SK-N-SH (cell line): ENCODE measurements around the gene TNFRSF18. TPM values are rescaled to one million over a fixed set of nuclear protein-coding genes. Genes with fewer than 3 reads are reported as not detected.

Source experiments
- CTCF ChIA-PET: fragments of 300-600, 350-600 bp; formaldehyde crosslinking; extraction: SDS; loops from one replicate; lab custom pipeline; 2021; lab: Yijun Ruan, JAX
- POLR2A ChIA-PET: fragments of 350-600 bp; sonication (Branson Sonifier 250); formaldehyde crosslinking; extraction: SDS; loops from one replicate; lab custom pipeline; 2020; ENCODE audit warnings: antibody characterized with exemption, inconsistent platforms; lab: Yijun Ruan, JAX
- DNase-seq: peaks from one replicate; pipeline ENCODE4 v3.0.0; 2012
- H2AFZ ChIP-seq: fragments of 200-600 bp; sonication (generic); 2 replicates; pipeline ENCODE4 v1.8.1; 2016; ENCODE audit warnings: antibody characterized with exemption, mild to moderate bottlenecking, low read depth
- H3F3A ChIP-seq: fragments of 200-600 bp; sonication (generic); replicated peaks from 2 replicates; pipeline ENCODE3; 2016; ENCODE audit warnings: antibody characterized with exemption, mild to moderate bottlenecking; ENCODE audit not compliant: insufficient read depth
- H3K27ac ChIP-seq, 2 experiments: fragments of 200-500 bp in 1 of 2; fragments of 200-600 bp in 1 of 2; sonication (Bioruptor generic) in 1 of 2; sonication (generic), shearing (Covaris generic) in 1 of 2; 2 replicates each; pipeline versions ENCODE4 v1.5.1 to v1.6.1; 2014 to 2016; ENCODE audit warnings: low read depth in 2 of 2, inconsistent platforms in 1 of 2, low read length in 1 of 2, mild to moderate bottlenecking in 1 of 2, mixed read lengths in 1 of 2
- H3K27me3 ChIP-seq: fragments of 200-600 bp; sonication (generic), shearing (Covaris generic); 2 replicates; pipeline ENCODE4 v1.6.1; 2016; ENCODE audit warnings: mixed run types; ENCODE audit not compliant: insufficient read depth
- H3K36me3 ChIP-seq, 2 experiments: fragments of 200-500 bp in 1 of 2; fragments of 200-600 bp in 1 of 2; sonication (Bioruptor generic) in 1 of 2; sonication (generic) in 1 of 2; replicated peaks in 1 of 2; 2 replicates each; pipeline versions ENCODE3 to v1.5.1; 2014 to 2016; ENCODE audit warnings: low read length in 1 of 2, mild to moderate bottlenecking in 1 of 2; ENCODE audit not compliant: insufficient read depth in 2 of 2, control insufficient read depth in 1 of 2
- H3K4me1 ChIP-seq, 2 experiments: fragments of 200-500 bp in 1 of 2; fragments of 200-600 bp in 1 of 2; sonication (Bioruptor generic) in 1 of 2; sonication (generic), shearing (Covaris generic) in 1 of 2; 2 replicates each; pipeline versions ENCODE4 v1.5.1 to v1.6.1; 2014 to 2016; ENCODE audit warnings: low read depth in 1 of 2, low read length in 1 of 2, mixed run types in 1 of 2; ENCODE audit not compliant: insufficient read depth in 2 of 2, control insufficient read depth in 1 of 2
- H3K4me2 ChIP-seq: fragments of 200-600 bp; sonication (generic), shearing (Covaris generic); 2 replicates; pipeline ENCODE4 v1.6.1; 2017; ENCODE audit warnings: mixed run types
- H3K4me3 ChIP-seq, 2 experiments: fragments of 200-500 bp in 1 of 2; fragments of 200-600 bp in 1 of 2; sonication (Bioruptor generic) in 1 of 2; sonication (generic), shearing (Covaris generic) in 1 of 2; 2 replicates each; pipeline versions ENCODE4 v1.5.1 to v1.8.1; 2014 to 2016; ENCODE audit warnings: low read depth in 2 of 2, inconsistent platforms in 1 of 2, low read length in 1 of 2, mild to moderate bottlenecking in 1 of 2, mixed read lengths in 1 of 2, moderate library complexity in 1 of 2
- H3K79me2 ChIP-seq: fragments of 200-600 bp; sonication (generic); 2 replicates; pipeline ENCODE4 v1.8.1; 2017; ENCODE audit warnings: mild to moderate bottlenecking; ENCODE audit not compliant: insufficient read depth
- H3K9ac ChIP-seq: fragments of 200-600 bp; sonication (generic); 2 replicates; pipeline ENCODE4 v1.6.1; 2017; ENCODE audit warnings: mixed run types
- H3K9me2 ChIP-seq: fragments of 200-600 bp; sonication (generic); 2 replicates; pipeline ENCODE4 v1.6.1; 2017; ENCODE audit warnings: mixed run types
- H3K9me3 ChIP-seq: fragments of 200-600 bp; sonication (generic); 2 replicates; pipeline ENCODE4 v1.6.1; 2017; ENCODE audit warnings: mixed run types, mild to moderate bottlenecking, moderate library complexity
- H4K20me1 ChIP-seq: fragments of 200-600 bp; sonication (generic); 2 replicates; pipeline ENCODE4 v1.6.1; 2017; ENCODE audit warnings: mild to moderate bottlenecking, mixed run types; ENCODE audit not compliant: insufficient read depth
- CHD2 ChIP-seq: fragments of 150-350 bp; IDR thresholded peaks from 2 replicates; pipeline ENCODE4 v1.6.1; 2018; ENCODE audit warnings: low read length; ENCODE audit not compliant: partially characterized antibody
- CTCF ChIP-seq: fragments of 200-600 bp; sonication (generic); IDR thresholded peaks from 2 replicates; pipeline ENCODE4 v1.6.1; 2017; ENCODE audit warnings: antibody characterized with exemption, mild to moderate bottlenecking, moderate library complexity
- ELF1 ChIP-seq: IDR thresholded peaks from 2 replicates; pipeline ENCODE4 v1.4.0; 2012
- EP300 ChIP-seq, 2 experiments: IDR thresholded peaks; 2 replicates each; pipeline versions ENCODE4 v1.4.0 to v1.6.1; 2012; ENCODE audit warnings: borderline replicate concordance in 1 of 2, low read depth in 1 of 2, low read length in 1 of 2
- JUND ChIP-seq: IDR thresholded peaks from 2 replicates; pipeline ENCODE4 v1.4.0; 2012
- MAX ChIP-seq: IDR thresholded peaks from 2 replicates; pipeline ENCODE4 v1.4.0; 2012; ENCODE audit warnings: low read depth
- MEF2A ChIP-seq: IDR thresholded peaks from 2 replicates; pipeline ENCODE4 v1.4.0; 2012; ENCODE audit warnings: low read depth, borderline replicate concordance
- MXI1 ChIP-seq: IDR thresholded peaks from 2 replicates; pipeline ENCODE4 v1.6.1; 2012; ENCODE audit warnings: mild to moderate bottlenecking, low read depth, low read length, improper control_type of control experiment
- POLR2AphosphoS5 ChIP-seq: IDR thresholded peaks from 2 replicates; pipeline ENCODE4 v1.6.1; 2012; ENCODE audit warnings: low read depth, low read length
- RXRA ChIP-seq: IDR thresholded peaks from 2 replicates; pipeline ENCODE4 v1.4.0; 2012; ENCODE audit warnings: low read depth, mild to moderate bottlenecking, borderline replicate concordance
- SIN3A ChIP-seq: IDR thresholded peaks from 2 replicates; pipeline ENCODE4 v1.6.1; 2012; ENCODE audit warnings: low read depth, mild to moderate bottlenecking, low read length, moderate library complexity, borderline replicate concordance
- USF1 ChIP-seq: IDR thresholded peaks from 2 replicates; pipeline ENCODE4 v1.4.0; 2012; ENCODE audit warnings: low read depth, borderline replicate concordance
- YY1 ChIP-seq: IDR thresholded peaks from 2 replicates; pipeline ENCODE4 v1.4.0; 2012; ENCODE audit warnings: low read depth, mild to moderate bottlenecking
- WGBS: methylation state at CpG from one replicate; pipeline ENCODE4 v1.1.6; 2017; ENCODE audit warnings: low lambda C conversion rate; 5-methylcytosine and 5-hydroxymethylcytosine counted together
- polyA plus RNA-seq, 3 experiments: library from polyadenylated mRNA; depleted of rRNA; stranded (reverse); fragments of >200 nt; gene quantifications; 2 replicates each; pipeline ENCODE4 v1.2.3, GENCODE V29; 2012

Gene TNFRSF18
- polyA plus RNA-seq, 1 of the 3 experiments (the other 2 are of a cell fraction): 0.05 TPM

GRCh38 chr1:1169429-1170214 is 36.8 kb downstream of the TNFRSF18 start (continued):
- TF ChIP-seq SIN3A (no peak), POLR2AphosphoS5 (no peak)

- Histone ChIP-seq H3K27ac (no peak overlapping the region), H3K36me3 (no peaks in the 10 kb centered on the region), H3K9me3 (no peaks in the 10 kb centered on the region), H3K79me2 (no peaks in the 10 kb centered on the region), H4K20me1 (no peaks in the 10 kb centered on the region), H3K27me3 (no peaks in the 10 kb centered on the region), H3K9me2 (no peaks in the 10 kb centered on the region), H3K4me2 (no peak overlapping the region), H3K9ac (no peak overlapping the region), H3K4me3 (no peak overlapping the region), H3K4me1 (no peaks in the 10 kb centered on the region), H3F3A (no peaks in the 10 kb centered on the region), H2AFZ (no peak overlapping the region)
- ChIA-PET CTCF (interaction anchor here (1.1 kb wide), 1 partner anchor 47 kb away, joined by 6 read pairs; no protein-coding TSS in a partner anchor), POLR2A (no interaction called here)
- WGBS: 60% methylated on average over 4 of the region's 37 CpGs
- TF ChIP-seq ELF1 (no peak), USF1 (no peak), CTCF (no peak), MXI1 (no peak), POLR2AphosphoS5 (no peak)
- DNase-seq: no peak
These were observed 37.7 kb downstream of the TNFRSF18 start for GRCh38 chr1:1168451-1169411.

- H3F3A ChIP-seq: no peaks in the 10 kb centered on the region
- TF ChIP-seq SIN3A (no peak), YY1 (no peak), MEF2A (no peak), RXRA (no peak), MAX (no peak), CHD2 (no peak), EP300 (IDR thresholded peaks at IDR 0.05; ENCODE audit: borderline replicate concordance in 1 of 2, low read depth in 1 of 2, low read length in 1 of 2) (no peak), JUND (no peak)
- TF ChIP-seq, all 33 proteins: peak for 0
- no peaks in the 10 kb centered on the region for H3K27me3 ChIP-seq
- H4K20me1 ChIP-seq: no peaks in the 10 kb centered on the region
- 71% methylated on average over 6 of the region's 36 CpGs for WGBS
- H3K9ac ChIP-seq: no peak overlapping the region
- no peak overlapping the region for H3K4me2 ChIP-seq
- H3K9me2 ChIP-seq: no peaks in the 10 kb centered on the region
- H3K27ac ChIP-seq: no peak overlapping the region
- H3K79me2 ChIP-seq: no peaks in the 10 kb centered on the region
- ChIA-PET POLR2A (no interaction called here), CTCF (interaction anchor here (0.6 to 1.1 kb wide), 2 partner anchors 45 to 46 kb away, joined by 3 to 6 read pairs; no protein-coding TSS in a partner anchor)
- H3K9me3 ChIP-seq: no peaks in the 10 kb centered on the region
- H3K4me1 ChIP-seq: no peaks in the 10 kb centered on the region
- H3K36me3 ChIP-seq: no peaks in the 10 kb centered on the region
- no peak overlapping the region for H3K4me3 ChIP-seq
- no peak for DNase-seq
- no peak overlapping the region for H2AFZ ChIP-seq
These were observed 38.4 kb downstream of the TNFRSF18 start for GRCh38 chr1:1167841-1168450.
